HepG2 (cell line): Measurements from ENCODE around the gene CAPN7. TPM values are rescaled to one million over a fixed set of nuclear protein-coding genes. Genes with fewer than 3 reads are reported as not detected.

Experiments
- ATAC-seq: fragments of 200-7000 bp; cut with Tn5 transposase; 3 replicates; pipeline ENCODE4 v1.9.1; 2020; ENCODE audit warnings: mild to moderate bottlenecking, moderate library complexity
- BruUV-seq: library from RNA; stranded (reverse); fragments of 400-500 nt; replicated peaks from 2 replicates; lab custom pipeline; 2021; lab: Mats Ljungman, UMichigan
- CTCF ChIA-PET: fragments of 300-600 bp; formaldehyde crosslinking; extraction: SDS; loops from one replicate; lab custom pipeline; 2021; ENCODE audit warnings: low total read pairs, inconsistent platforms, low intra/inter-chr PET ratio; lab: Yijun Ruan, JAX
- POLR2A ChIA-PET: fragments of 350-600 bp; sonication (Branson Sonifier 250); formaldehyde crosslinking; loops from one replicate; lab custom pipeline; 2020; ENCODE audit warnings: antibody characterized with exemption, inconsistent platforms; lab: Yijun Ruan, JAX
- DNase-seq: peaks from one replicate; pipeline ENCODE4 v3.0.0-alpha.2; 2015; ENCODE audit warnings: low spot score
- FAIRE-seq: peaks from 3 replicates; lab custom pipeline; 2011; peaks lifted over from hg19 to GRCh38; lab: Jason Lieb, UNC
- H2AFZ ChIP-seq: one replicate; pipeline ENCODE4 v1.6.1; 2011; ENCODE audit warnings: low read length, inconsistent platforms
- H3K27ac ChIP-seq: fragments of 300-600 bp; 3 replicates; pipeline ENCODE4 v1.8.0; 2011; ENCODE audit warnings: mixed run types, mild to moderate bottlenecking, mixed read lengths, low read length, inconsistent platforms; ENCODE audit not compliant: insufficient read depth; ENCODE audit errors: extremely low read length
- H3K27me3 ChIP-seq, 2 experiments: fragments of 200-600 bp in 1 of 2; 2 replicates in 1 of 2; 3 replicates in 1 of 2; pipeline versions ENCODE4 v1.6.0 to v1.8.0; 2011; ENCODE audit warnings: low read length in 2 of 2, mild to moderate bottlenecking in 2 of 2, moderate library complexity in 2 of 2, inconsistent platforms in 1 of 2; ENCODE audit not compliant: insufficient read depth in 2 of 2, control insufficient read depth in 1 of 2
- H3K36me3 ChIP-seq, 2 experiments: fragments of 200-600 bp in 1 of 2; replicated peaks in 1 of 2; 2 replicates in 1 of 2; 3 replicates in 1 of 2; pipeline versions ENCODE4 v1.5.1 to v1.8.0; 2011; ENCODE audit warnings: low read length in 2 of 2, inconsistent platforms in 1 of 2; ENCODE audit not compliant: insufficient read depth in 2 of 2, control insufficient read depth in 1 of 2
- H3K4me1 ChIP-seq: 2 replicates; pipeline ENCODE4 v1.5.1; 2012; ENCODE audit warnings: low read length, inconsistent platforms; ENCODE audit not compliant: insufficient read depth
- H3K4me2 ChIP-seq: 2 replicates; pipeline ENCODE4 v1.6.0; 2011; ENCODE audit warnings: low read depth, low read length, inconsistent platforms
- H3K4me3 ChIP-seq, 3 experiments: fragments of 200-600 bp in 1 of 3; sonication (generic), shearing (Covaris generic) in 1 of 3; replicated peaks in 1 of 3; 2 replicates each; pipeline ENCODE4 v1.5.1; 2011 to 2016; ENCODE audit warnings: low read length in 3 of 3, inconsistent platforms in 2 of 3, low read depth in 2 of 3, mild to moderate bottlenecking in 2 of 3, control low read depth in 1 of 3, mixed read lengths in 1 of 3; ENCODE audit not compliant: insufficient read depth in 1 of 3
- H3K79me2 ChIP-seq: one replicate; pipeline ENCODE4 v1.6.1; 2011; ENCODE audit warnings: low read length, inconsistent platforms; ENCODE audit not compliant: insufficient read depth
- H3K9ac ChIP-seq: 2 replicates; pipeline ENCODE4 v1.6.0; 2011; ENCODE audit warnings: mild to moderate bottlenecking, low read depth, low read length, inconsistent platforms; ENCODE audit not compliant: insufficient read depth
- H3K9me3 ChIP-seq: 2 replicates; pipeline ENCODE4 v1.5.1; 2012; ENCODE audit warnings: mild to moderate bottlenecking, low read length
- H4K20me1 ChIP-seq: 2 replicates; pipeline ENCODE4 v1.6.0; 2011; ENCODE audit warnings: inconsistent platforms, mild to moderate bottlenecking, low read length, moderate library complexity; ENCODE audit not compliant: insufficient read depth
- CREBL2 ChIP-seq: sonication (generic); formaldehyde crosslinking; IDR thresholded peaks from 2 replicates; pipeline ENCODE4 v1.8.1; 2023; ENCODE audit warnings: missing genetic modification reagents, mild to moderate bottlenecking, borderline replicate concordance
- HNF4A ChIP-seq: sonication (generic); formaldehyde crosslinking; IDR thresholded peaks from 2 replicates; pipeline ENCODE4 v1.4.0; 2020; ENCODE audit warnings: missing genetic modification reagents
- NFYB ChIP-seq: sonication (generic); formaldehyde crosslinking; IDR thresholded peaks from 2 replicates; pipeline ENCODE4 v1.4.0; 2020; ENCODE audit warnings: missing genetic modification reagents
- ZBTB7A ChIP-seq: sonication (generic); formaldehyde crosslinking; IDR thresholded peaks from 2 replicates; pipeline ENCODE4 v1.8.0; 2022; ENCODE audit warnings: mild to moderate bottlenecking, missing genetic modification reagents
- ZNF337 ChIP-seq: sonication (generic); formaldehyde crosslinking; IDR thresholded peaks from 2 replicates; pipeline ENCODE4 v1.5.1; 2020; ENCODE audit warnings: missing genetic modification reagents, low read depth, mild to moderate bottlenecking, borderline replicate concordance
- ZNF512 ChIP-seq: sonication (generic); formaldehyde crosslinking; IDR thresholded peaks from 2 replicates; pipeline ENCODE4 v1.4.0; 2020; ENCODE audit warnings: mild to moderate bottlenecking, missing genetic modification reagents
- ZNF547 ChIP-seq: sonication (generic); formaldehyde crosslinking; IDR thresholded peaks from 2 replicates; pipeline ENCODE4 v1.5.1; 2020; ENCODE audit warnings: mild to moderate bottlenecking, missing genetic modification reagents
- ZNF674 ChIP-seq: sonication (generic); formaldehyde crosslinking; IDR thresholded peaks from 2 replicates; pipeline ENCODE4 v1.5.0; 2020; ENCODE audit warnings: low read depth, mild to moderate bottlenecking, missing genetic modification reagents
- ZNF709 ChIP-seq: sonication (generic); formaldehyde crosslinking; IDR thresholded peaks from 2 replicates; pipeline ENCODE4 v1.5.0; 2020; ENCODE audit warnings: mild to moderate bottlenecking, missing genetic modification reagents
- WGBS: methylation state at CpG from one replicate; pipeline ENCODE4 v1.1.6; 2017; ENCODE audit warnings: low lambda C conversion rate; 5-methylcytosine and 5-hydroxymethylcytosine counted together
- in situ Hi-C: cut with HindIII; loops from 2 replicates; pipeline ENCODE4 v1.10.0; 2017; ENCODE audit warnings: low pct_unique_long_range_greater_than_20kb; ENCODE audit not compliant: extremely low pct_ligation_motif_present
- intact Hi-C: fragments of 100-400 bp; cut with micrococcal nuclease; formaldehyde crosslinking; loops from one replicate; pipeline ENCODE4 v1.10.0; 2022; ENCODE audit not compliant: unreplicated experiment
- polyA plus RNA-seq, 8 experiments: library from polyadenylated mRNA; depleted of rRNA in 3 of 8; stranded (reverse) in 7 of 8; unstranded in 1 of 8; fragments of >200 nt; fragmentation: Illumina TruSeq in 4 of 8; extraction: Trizol in 4 of 8; gene quantifications; 2 replicates each; pipeline versions ENCODE4 v1.2.1 to v1.2.3, GENCODE V29; 2011 to 2016; ENCODE audit warnings: low read depth in 4 of 8, missing spikeins in 1 of 8, mixed read lengths in 1 of 8; ENCODE audit not compliant: insufficient read depth in 1 of 8
- total RNA-seq, 5 experiments: library from RNA; depleted of rRNA; stranded (reverse); fragments of >200 nt; fragmentation: Illumina TruSeq; extraction: Trizol; gene quantifications; 2 replicates each; pipeline ENCODE4 v1.2.3, GENCODE V29; 2016; ENCODE audit warnings: low read depth in 1 of 5
- TF ChIP-seq, protein P1 (sequence below): sonication (generic); formaldehyde crosslinking; IDR thresholded peaks from 2 replicates; pipeline ENCODE4 v1.4.0; 2020; ENCODE audit warnings: missing genetic modification reagents
- TF ChIP-seq, protein P2 (sequence below): sonication (generic); formaldehyde crosslinking; IDR thresholded peaks from 2 replicates; pipeline ENCODE4 v1.4.0; 2020; ENCODE audit warnings: missing genetic modification reagents

CAPN7 gene
- total and polyA plus RNA-seq, 2 of the 13 experiments (the other 11 are each of a cell fraction or from before 2014, with no cell fraction given) = 16.7 to 36.8 TPM

GRCh38 chr3:15172806-15173205, 33.2 kb upstream of the CAPN7 start (continued):
- TF ChIP-seq, protein P1, sequence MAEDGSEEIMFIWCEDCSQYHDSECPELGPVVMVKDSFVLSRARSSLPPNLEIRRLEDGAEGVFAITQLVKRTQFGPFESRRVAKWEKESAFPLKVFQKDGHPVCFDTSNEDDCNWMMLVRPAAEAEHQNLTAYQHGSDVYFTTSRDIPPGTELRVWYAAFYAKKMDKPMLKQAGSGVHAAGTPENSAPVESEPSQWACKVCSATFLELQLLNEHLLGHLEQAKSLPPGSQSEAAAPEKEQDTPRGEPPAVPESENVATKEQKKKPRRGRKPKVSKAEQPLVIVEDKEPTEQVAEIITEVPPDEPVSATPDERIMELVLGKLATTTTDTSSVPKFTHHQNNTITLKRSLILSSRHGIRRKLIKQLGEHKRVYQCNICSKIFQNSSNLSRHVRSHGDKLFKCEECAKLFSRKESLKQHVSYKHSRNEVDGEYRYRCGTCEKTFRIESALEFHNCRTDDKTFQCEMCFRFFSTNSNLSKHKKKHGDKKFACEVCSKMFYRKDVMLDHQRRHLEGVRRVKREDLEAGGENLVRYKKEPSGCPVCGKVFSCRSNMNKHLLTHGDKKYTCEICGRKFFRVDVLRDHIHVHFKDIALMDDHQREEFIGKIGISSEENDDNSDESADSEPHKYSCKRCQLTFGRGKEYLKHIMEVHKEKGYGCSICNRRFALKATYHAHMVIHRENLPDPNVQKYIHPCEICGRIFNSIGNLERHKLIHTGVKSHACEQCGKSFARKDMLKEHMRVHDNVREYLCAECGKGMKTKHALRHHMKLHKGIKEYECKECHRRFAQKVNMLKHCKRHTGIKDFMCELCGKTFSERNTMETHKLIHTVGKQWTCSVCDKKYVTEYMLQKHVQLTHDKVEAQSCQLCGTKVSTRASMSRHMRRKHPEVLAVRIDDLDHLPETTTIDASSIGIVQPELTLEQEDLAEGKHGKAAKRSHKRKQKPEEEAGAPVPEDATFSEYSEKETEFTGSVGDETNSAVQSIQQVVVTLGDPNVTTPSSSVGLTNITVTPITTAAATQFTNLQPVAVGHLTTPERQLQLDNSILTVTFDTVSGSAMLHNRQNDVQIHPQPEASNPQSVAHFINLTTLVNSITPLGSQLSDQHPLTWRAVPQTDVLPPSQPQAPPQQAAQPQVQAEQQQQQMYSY (CRISPR knock-in tag) = no peak
- TF ChIP-seq ZBTB7A (CRISPR knock-in tag) = no peak
- TF ChIP-seq CREBL2 (CRISPR knock-in tag) = no peak

- intact Hi-C loops = loop anchor here (5.0 kb wide), 1 partner anchor 32 kb away; the partner anchor contains the start of gene CAPN7
- no peak overlapping the region for H2AFZ ChIP-seq
- no peaks in the 10 kb centered on the region for H3K9me3 ChIP-seq
- H3K9ac ChIP-seq = no peak overlapping the region
- no peak for ATAC-seq
- no peak overlapping the region for H3K4me3 ChIP-seq
- no peak overlapping the region for H3K27ac ChIP-seq
- in situ Hi-C loops = no loop called here
- WGBS = 79% methylated on average over 8 of the region's 8 CpGs
- no peaks in the 10 kb centered on the region for H3K79me2 ChIP-seq
- FAIRE-seq = no peak
- BruUV-seq = no TSS peak
- TF ChIP-seq, protein P2, sequence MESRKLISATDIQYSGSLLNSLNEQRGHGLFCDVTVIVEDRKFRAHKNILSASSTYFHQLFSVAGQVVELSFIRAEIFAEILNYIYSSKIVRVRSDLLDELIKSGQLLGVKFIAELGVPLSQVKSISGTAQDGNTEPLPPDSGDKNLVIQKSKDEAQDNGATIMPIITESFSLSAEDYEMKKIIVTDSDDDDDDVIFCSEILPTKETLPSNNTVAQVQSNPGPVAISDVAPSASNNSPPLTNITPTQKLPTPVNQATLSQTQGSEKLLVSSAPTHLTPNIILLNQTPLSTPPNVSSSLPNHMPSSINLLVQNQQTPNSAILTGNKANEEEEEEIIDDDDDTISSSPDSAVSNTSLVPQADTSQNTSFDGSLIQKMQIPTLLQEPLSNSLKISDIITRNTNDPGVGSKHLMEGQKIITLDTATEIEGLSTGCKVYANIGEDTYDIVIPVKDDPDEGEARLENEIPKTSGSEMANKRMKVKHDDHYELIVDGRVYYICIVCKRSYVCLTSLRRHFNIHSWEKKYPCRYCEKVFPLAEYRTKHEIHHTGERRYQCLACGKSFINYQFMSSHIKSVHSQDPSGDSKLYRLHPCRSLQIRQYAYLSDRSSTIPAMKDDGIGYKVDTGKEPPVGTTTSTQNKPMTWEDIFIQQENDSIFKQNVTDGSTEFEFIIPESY = 0 out of 2 replicates have a peak, but pooled peaks have one; percentile 37
- 0 out of 2 replicates have a peak, but pooled peaks have one; percentile 24 for TF ChIP-seq HNF4A (CRISPR knock-in tag)
- TF ChIP-seq ZNF674 (CRISPR knock-in tag) = no peak
- TF ChIP-seq ZNF547 = no peak
- no peak for TF ChIP-seq ZNF709
- TF ChIP-seq ZNF337 (CRISPR knock-in tag) = no peak
- no peak for TF ChIP-seq ZNF512
- TF ChIP-seq NFYB (CRISPR knock-in tag) = no peak
- H4K20me1 ChIP-seq = no peaks in the 10 kb centered on the region; the same call in 1 of the 2 replicates
- POLR2A ChIA-PET = no interaction called here
- no peaks in the 10 kb centered on the region for H3K36me3 ChIP-seq
- CTCF ChIA-PET = no interaction called here
- H3K27me3 ChIP-seq = no peaks in the 10 kb centered on the region
- peaks cover 46% of the 10 kb centered on the region for H3K4me1 ChIP-seq
- no peak for DNase-seq
- no peak overlapping the region for H3K4me2 ChIP-seq
These were observed 31.1 kb upstream of the CAPN7 start for GRCh38 chr3:15174953-15175352.
